Measurements from ENCODE around the gene EDEM3. TPM values are rescaled to one million over a fixed set of nuclear protein-coding genes. Genes with fewer than 3 reads are reported as not detected.

The EDEM3 gene
- total and polyA plus RNA-seq, 2 of the 8 experiments (the other 6 are each of a cell fraction or from before 2014, with no cell fraction given) = 1.6 to 14.0 TPM

DNA sequence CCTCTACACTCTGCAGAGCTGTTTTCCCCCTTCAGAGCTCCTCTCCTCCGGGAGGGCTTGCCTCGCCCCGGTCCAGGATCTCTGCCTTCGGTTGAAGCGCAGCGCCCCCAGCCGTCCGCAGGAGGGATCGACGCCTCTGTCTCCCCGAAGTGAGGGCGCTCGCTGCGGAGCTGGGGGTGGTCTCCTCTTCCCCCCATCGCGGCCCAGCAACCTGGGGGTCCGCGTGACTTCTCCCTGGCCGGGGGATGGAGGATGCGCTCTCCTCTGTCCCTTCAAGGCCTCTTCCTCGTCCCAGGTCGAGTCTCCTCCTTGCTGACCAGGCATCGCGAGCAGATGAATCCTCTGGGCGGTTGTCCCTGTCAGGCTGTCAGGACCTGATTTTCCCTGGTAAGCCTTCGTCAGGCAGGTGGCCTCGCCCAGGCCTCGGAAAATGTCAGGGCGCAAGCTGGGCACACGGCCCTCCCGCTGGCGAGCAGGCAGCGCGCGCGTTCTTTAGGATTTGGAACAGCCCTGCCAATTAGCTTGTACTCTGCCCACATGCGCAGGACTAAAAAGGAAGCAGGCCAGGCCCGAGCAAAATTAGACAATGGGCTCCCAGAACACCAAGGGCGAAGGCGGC lies 90.5 kb downstream of the EDEM3 start:
- no peak overlapping the region for H3K4ac ChIP-seq (replicated peaks; ENCODE audit: insufficient read length, low read depth, low read length)
- H3K4me2 ChIP-seq (ENCODE audit: insufficient read depth in 1 of 2, low read depth in 2 of 2, low read length in 2 of 2) = peak overlapping the region; percentile 2 to 67; a peak in 3 of 4 replicates
- peak overlapping the region; percentile 51; the same call in 1 of the 2 replicates for H4K8ac ChIP-seq (ENCODE audit: extremely low read depth, insufficient read depth, low read length)
- no peak overlapping the region for H3K18ac ChIP-seq (ENCODE audit: extremely low read depth, low read length)
- no peaks in the 10 kb centered on the region for H3K9me3 ChIP-seq (ENCODE audit: insufficient read depth in 2 of 2, low read depth in 1 of 2, low read length in 1 of 2)
- CTCF ChIA-PET (ENCODE audit: partially characterized antibody) = interaction anchor here (0.5 to 3.9 kb wide), 98 partner anchors 9 to 731 kb away, joined by 3 to 36 read pairs (median 4); partner anchors contain the start of gene C1orf21
- no peaks in the 10 kb centered on the region for H3K79me1 ChIP-seq (ENCODE audit: low read depth, low read length)
- no peak overlapping the region for H2BK120ac ChIP-seq (replicated peaks; ENCODE audit: low read depth, low read length)
- 34% methylated on average over 34 of the region's 40 CpGs; no CpG with 5 or more reads in 1 of the 2 experiments for WGBS, 2 experiments (ENCODE audit: extremely low coverage in 1 of 2, insufficient coverage in 1 of 2, insufficient read length in 1 of 2, insufficient replicate concordance in 2 of 2, low coverage in 1 of 2, low lambda C conversion rate in 2 of 2, missing lambda C conversion rate in 1 of 2)
- H4K5ac ChIP-seq (ENCODE audit: insufficient read length, low read depth, low read length) = no peak overlapping the region
- FAIRE-seq (peak; percentile 28), DNase-seq (ENCODE audit: low read depth in 1 of 2, low spot score in 2 of 2) (peak in 1 of 2 experiments; percentile 94)
- 0 out of 2 replicates have a peak overlapping the region, but pooled peaks have one; percentile 63 for H2BK20ac ChIP-seq (ENCODE audit: low read length)
- H3K79me2 ChIP-seq (ENCODE audit: control insufficient read depth in 1 of 2, insufficient read depth in 2 of 2, low read length in 2 of 2) = no peaks in the 10 kb centered on the region
- no peak overlapping the region for H3K27ac ChIP-seq (ENCODE audit: low read depth, low read length)
- H4K91ac ChIP-seq (replicated peaks; ENCODE audit: insufficient read length, low read length) = peak overlapping the region; percentile 50
- H2AFZ ChIP-seq (ENCODE audit: low read length) = peak overlapping the region; percentile 87
- no peak overlapping the region; a peak in 1 of 7 replicates for H3K9ac ChIP-seq (replicated peaks in 1 of 4; ENCODE audit: extremely low read depth in 1 of 4, low read depth in 3 of 4, low read length in 3 of 4)
- peak overlapping the region; percentile 28; the same call in 1 of the 2 replicates for H2BK5ac ChIP-seq (ENCODE audit: low read depth, low read length)
- H3K4me3 ChIP-seq (ENCODE audit: extremely low read depth in 1 of 4, insufficient read depth in 2 of 4, low read depth in 3 of 4, low read length in 4 of 4) = peak overlapping the region in 3 of 4 experiments; percentile 5 to 53 (median 31); a peak in 4 of 8 replicates
- H2BK12ac ChIP-seq (ENCODE audit: low read depth, low read length) = peak overlapping the region; percentile 77; the same call in 1 of the 2 replicates
- 0 out of 2 replicates have a peak overlapping the region, but pooled peaks have one; percentile 31 for H2BK15ac ChIP-seq (ENCODE audit: low read length)
- peaks cover 0 to 3% (median under 1%) of the 10 kb centered on the region in 4 experiments; a peak in 2 of 7 replicates for H3K27me3 ChIP-seq (replicated peaks in 1 of 4; ENCODE audit: control insufficient read depth in 3 of 4, extremely low read depth in 1 of 4, insufficient read depth in 3 of 4, low read length in 3 of 4)
- no peaks in the 10 kb centered on the region; the same call in 1 of the 2 replicates for H3K23me2 ChIP-seq (ENCODE audit: low read depth, low read length)
- H3K23ac ChIP-seq (ENCODE audit: insufficient read length) = no peak overlapping the region
- H3K4me1 ChIP-seq (replicated peaks in 1 of 4; ENCODE audit: control insufficient read depth in 3 of 4, insufficient read depth in 4 of 4, low read length in 3 of 4) = peaks cover 5 to 19% (median 13%) of the 10 kb centered on the region in 4 experiments; a peak in 5 of 7 replicates
- POLR2A ChIA-PET (ENCODE audit: partially characterized antibody) = interaction anchor here (0.9 to 1.3 kb wide), 3 partner anchors 9 to 427 kb away, joined by 3 read pairs; no protein-coding TSS in a partner anchor
- H3K36me3 ChIP-seq (ENCODE audit: control insufficient read depth in 2 of 4, insufficient read depth in 4 of 4, low read length in 3 of 4) = no peaks in the 10 kb centered on the region
- no peak overlapping the region for H3K56ac ChIP-seq (replicated peaks; ENCODE audit: insufficient read length, low read depth, low read length)
- no peak overlapping the region for H3K14ac ChIP-seq (ENCODE audit: insufficient read length)
- H2AK5ac ChIP-seq (ENCODE audit: low read depth, low read length) = no peak overlapping the region
- no peaks in the 10 kb centered on the region for H4K20me1 ChIP-seq (replicated peaks in 1 of 2; ENCODE audit: control insufficient read depth in 1 of 2, insufficient read depth in 2 of 2, low read length in 2 of 2)
- TF ChIP-seq CBX5 (IDR thresholded peaks at IDR 0.05; ENCODE audit: low read depth, low read length) (no peak), TBP (IDR thresholded peaks at IDR 0.05; ENCODE audit: low read depth, low read length) (peak; percentile 43; the same call in 1 of the 2 replicates), RXRA (IDR thresholded peaks at IDR 0.05; ENCODE audit: insufficient read depth, low read depth, low read length) (no peak), TAF1 (IDR thresholded peaks at IDR 0.05; ENCODE audit: low read depth, low read length) (no peak), TCF12 (IDR thresholded peaks at IDR 0.05; ENCODE audit: low read depth, low read length) (no peak), POLR2A (IDR thresholded peaks at IDR 0.05; ENCODE audit: control extremely low read depth in 1 of 2, low read depth in 2 of 2, low read length in 2 of 2) (no peak), ASH2L (IDR thresholded peaks at IDR 0.05; ENCODE audit: low read length) (peak; percentile 43), SIN3A (conservative IDR thresholded peaks at IDR 0.05 in 1 of 2, IDR thresholded peaks at IDR 0.05 in 1 of 2; ENCODE audit: low read depth in 1 of 2, low read length in 2 of 2) (no peak), SRF (IDR thresholded peaks at IDR 0.05; ENCODE audit: low read depth, low read length) (no peak), NANOG (IDR thresholded peaks at IDR 0.05; ENCODE audit: insufficient read depth, low read depth, low read length, poor library complexity, severe bottlenecking) (no peak)
- TF ChIP-seq, protein P1, sequence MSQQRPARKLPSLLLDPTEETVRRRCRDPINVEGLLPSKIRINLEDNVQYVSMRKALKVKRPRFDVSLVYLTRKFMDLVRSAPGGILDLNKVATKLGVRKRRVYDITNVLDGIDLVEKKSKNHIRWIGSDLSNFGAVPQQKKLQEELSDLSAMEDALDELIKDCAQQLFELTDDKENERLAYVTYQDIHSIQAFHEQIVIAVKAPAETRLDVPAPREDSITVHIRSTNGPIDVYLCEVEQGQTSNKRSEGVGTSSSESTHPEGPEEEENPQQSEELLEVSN (IDR thresholded peaks at IDR 0.05) = peak; percentile 90

Data from H1 (cell line).